B cell (primary cell): ENCODE measurements around the gene CBLB. TPM values are rescaled to one million over a fixed set of nuclear protein-coding genes. Genes with fewer than 3 reads are reported as not detected.
A peak's percentile ranks its signal among the peaks of the same experiment; 100 is the strongest.

Experiments
- ATAC-seq: fragments of 200-7000 bp; cut with Tn5 transposase; one replicate; pipeline ENCODE4 v1.10.0; 2021; ENCODE audit warnings: low read depth, mild to moderate bottlenecking, moderate number of reproducible peaks, moderate library complexity
- CTCF ChIA-PET: fragments of 350-600 bp; sonication (Branson Sonifier 250); formaldehyde crosslinking; loops from one replicate; lab custom pipeline; 2021; ENCODE audit warnings: antibody characterized with exemption, inconsistent platforms; lab: Charles Lee
- POLR2A ChIA-PET: fragments of 350-600 bp; sonication (Branson Sonifier 250); formaldehyde crosslinking; loops from one replicate; lab custom pipeline; 2021; ENCODE audit warnings: antibody characterized with exemption; lab: Charles Lee
- DNase-seq: peaks from one replicate; pipeline ENCODE4 v3.0.0; 2013
- H2AFZ ChIP-seq: 2 replicates; pipeline ENCODE4 v1.6.1; 2012; ENCODE audit warnings: mild to moderate bottlenecking, low read depth, low read length; ENCODE audit not compliant: insufficient read depth, poor library complexity, severe bottlenecking
- H3K27ac ChIP-seq, 2 donors: 1 replicate in 1 of 2; 2 replicates in 1 of 2; pipeline ENCODE4 v1.5.1; 2012 to 2013; ENCODE audit warnings: low read length in 2 of 2, mild to moderate bottlenecking in 2 of 2, moderate library complexity in 1 of 2
- H3K27me3 ChIP-seq, 4 experiments: fragments of 200-600 bp in 1 of 4; sonication (generic) in 1 of 4; replicated peaks in 1 of 4; 1 replicate in 2 of 4; 2 replicates in 2 of 4; pipeline versions ENCODE4 v1.6.1 to v1.7.0; 2013 to 2016; ENCODE audit warnings: low read length in 3 of 4, mild to moderate bottlenecking in 2 of 4, mixed read lengths in 1 of 4, moderate library complexity in 1 of 4; ENCODE audit not compliant: insufficient read depth in 4 of 4, control insufficient read depth in 3 of 4; ENCODE audit errors: control extremely low read depth in 1 of 4
- H3K36me3 ChIP-seq, 2 experiments: replicated peaks in 1 of 2; 1 replicate in 1 of 2; 2 replicates in 1 of 2; pipeline versions ENCODE4 v1.6.1 to v1.7.1; 2013; ENCODE audit warnings: low read length in 1 of 2; ENCODE audit not compliant: insufficient read depth in 2 of 2, control insufficient read depth in 1 of 2; ENCODE audit errors: control extremely low read depth in 1 of 2, extremely low read depth in 1 of 2
- H3K4me1 ChIP-seq, 2 donors: fragments of 200-600 bp in 1 of 2; sonication (generic) in 1 of 2; 1 replicate in 1 of 2; 2 replicates in 1 of 2; pipeline versions ENCODE4 v1.5.1 to v1.6.1; 2013 to 2017; ENCODE audit warnings: low read length in 2 of 2; ENCODE audit not compliant: control insufficient read depth in 2 of 2, insufficient read depth in 2 of 2
- H3K4me2 ChIP-seq: replicated peaks from 2 replicates; pipeline ENCODE3; 2012; ENCODE audit warnings: mild to moderate bottlenecking, low read depth, low read length; ENCODE audit not compliant: poor library complexity, severe bottlenecking
- H3K4me3 ChIP-seq, 5 experiments: fragments of 200-600 bp in 1 of 5; sonication (generic) in 1 of 5; 1 replicate in 3 of 5; 2 replicates in 2 of 5; pipeline versions ENCODE4 v1.5.1 to v1.7.0; 2011 to 2016; ENCODE audit warnings: low read length in 4 of 5, mild to moderate bottlenecking in 4 of 5, low read depth in 2 of 5, control low read depth in 1 of 5, moderate library complexity in 1 of 5; ENCODE audit not compliant: insufficient read depth in 1 of 5; ENCODE audit errors: control extremely low read depth in 1 of 5, extremely low read depth in 1 of 5
- H3K79me2 ChIP-seq: fragments of 200-600 bp; sonication (generic); one replicate; pipeline ENCODE4 v1.6.0; 2016; ENCODE audit warnings: low read length; ENCODE audit not compliant: control insufficient read depth, insufficient read depth
- H3K9ac ChIP-seq: fragments of 200-600 bp; sonication (generic); 2 replicates; pipeline ENCODE4 v1.6.1; 2017; ENCODE audit warnings: mild to moderate bottlenecking, low read length, moderate library complexity
- H3K9me3 ChIP-seq, 3 donors: one replicate each; pipeline versions ENCODE4 v1.6.1 to v1.7.1; 2013; ENCODE audit warnings: low read length in 2 of 3; ENCODE audit not compliant: control insufficient read depth in 2 of 3, insufficient read depth in 1 of 3; ENCODE audit errors: control extremely low read depth in 1 of 3
- H4K20me1 ChIP-seq: 2 replicates; pipeline ENCODE4 v1.6.0; 2012; ENCODE audit warnings: mild to moderate bottlenecking, low read length; ENCODE audit not compliant: insufficient read depth, control insufficient read depth, poor library complexity, severe bottlenecking
- H3K27ac Mint-ChIP-seq: one replicate; pipeline ENCODE4 v1.8.0; 2021; ENCODE audit warnings: mixed read lengths
- H3K27me3 Mint-ChIP-seq: one replicate; pipeline ENCODE4 v1.8.0; 2021; ENCODE audit warnings: mixed read lengths
- H3K4me1 Mint-ChIP-seq: one replicate; pipeline ENCODE4 v1.8.0; 2021; ENCODE audit warnings: mixed read lengths
- H3K4me3 Mint-ChIP-seq: one replicate; pipeline ENCODE4 v1.8.0; 2021; ENCODE audit warnings: mixed read lengths
- H3K9me3 Mint-ChIP-seq: one replicate; pipeline ENCODE4 v1.8.0; 2022; ENCODE audit warnings: mixed read lengths; ENCODE audit not compliant: insufficient read depth
- EZH2 ChIP-seq: IDR thresholded peaks from 2 replicates; pipeline ENCODE4 v1.6.1; 2012; ENCODE audit warnings: borderline replicate concordance, low read depth, mild to moderate bottlenecking, moderate library complexity, low read length; ENCODE audit not compliant: insufficient read depth, poor library complexity, severe bottlenecking
- WGBS: methylation state at CpG from one replicate; pipeline ENCODE4 v1.1.5; 2013; ENCODE audit warnings: missing lambda C conversion rate; ENCODE audit not compliant: insufficient coverage; 5-methylcytosine and 5-hydroxymethylcytosine counted together
- intact Hi-C: fragments of 100-400 bp; cut with micrococcal nuclease; formaldehyde crosslinking; loops from one replicate; pipeline ENCODE4 v1.10.0; 2022
- polyA plus RNA-seq: library from polyadenylated mRNA; depleted of rRNA; stranded (reverse); fragments of >200 nt; gene quantifications from 2 replicates; pipeline ENCODE4 v1.2.3, GENCODE V29; 2012
- total RNA-seq, 2 donors: library from RNA; stranded (reverse); fragments of 120-200 nt in 1 of 2; gene quantifications; 1 replicate in 1 of 2; 2 replicates in 1 of 2; pipeline versions ENCODE4 v1.2.3 to v1.2.4, GENCODE V29; 2013 to 2022
- TF ChIP-seq, protein P1 (sequence below): fragments of 200-600 bp; IDR thresholded peaks from one replicate; pipeline ENCODE4 v1.8.0; 2022; ENCODE audit warnings: antibody characterized with exemption, mild to moderate bottlenecking

The CBLB gene
- total and polyA plus RNA-seq, 2 donors (not counting 1 experiment from before 2014, with no cell fraction given) = 19.0 to 135 TPM

DNA sequence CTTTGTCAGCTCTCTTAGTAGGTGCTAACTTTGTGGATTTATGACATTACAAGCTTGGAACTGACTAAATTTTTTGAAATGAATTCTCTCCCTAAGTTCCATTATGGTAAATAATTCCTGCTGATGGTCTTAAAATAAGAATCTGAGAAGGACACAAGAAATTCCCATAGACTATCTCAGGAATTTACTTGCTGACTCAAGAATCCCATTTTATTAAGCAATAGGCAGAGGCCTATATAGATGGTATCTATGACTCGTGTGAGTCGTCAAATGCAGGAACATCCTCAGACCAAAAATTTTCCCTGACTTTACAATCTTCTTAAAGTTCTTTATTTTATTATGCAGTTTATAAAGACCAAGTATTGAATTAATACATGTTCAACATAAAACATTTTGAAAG lies 30.7 kb upstream of the CBLB start:
- Histone ChIP-seq H3K4me1 (no peaks in the 10 kb centered on the region), H3K27me3 (no peaks in the 10 kb centered on the region), H3K9ac (no peak overlapping the region), H3K36me3 (no peaks in the 10 kb centered on the region), H2AFZ (no peak overlapping the region), H3K27ac (no peak overlapping the region), H3K79me2 (no peaks in the 10 kb centered on the region), H4K20me1 (no peaks in the 10 kb centered on the region), H3K4me3 (no peak overlapping the region), H3K4me2 (no peak overlapping the region), H3K9me3 (no peaks in the 10 kb centered on the region)
- peaks cover 2% of the 10 kb centered on the region for H3K4me1 Mint-ChIP-seq
- H3K9me3 Mint-ChIP-seq = no peaks in the 10 kb centered on the region
- H3K4me3 Mint-ChIP-seq = no peak overlapping the region
- no peak for TF ChIP-seq EZH2
- TF ChIP-seq, protein P1, sequence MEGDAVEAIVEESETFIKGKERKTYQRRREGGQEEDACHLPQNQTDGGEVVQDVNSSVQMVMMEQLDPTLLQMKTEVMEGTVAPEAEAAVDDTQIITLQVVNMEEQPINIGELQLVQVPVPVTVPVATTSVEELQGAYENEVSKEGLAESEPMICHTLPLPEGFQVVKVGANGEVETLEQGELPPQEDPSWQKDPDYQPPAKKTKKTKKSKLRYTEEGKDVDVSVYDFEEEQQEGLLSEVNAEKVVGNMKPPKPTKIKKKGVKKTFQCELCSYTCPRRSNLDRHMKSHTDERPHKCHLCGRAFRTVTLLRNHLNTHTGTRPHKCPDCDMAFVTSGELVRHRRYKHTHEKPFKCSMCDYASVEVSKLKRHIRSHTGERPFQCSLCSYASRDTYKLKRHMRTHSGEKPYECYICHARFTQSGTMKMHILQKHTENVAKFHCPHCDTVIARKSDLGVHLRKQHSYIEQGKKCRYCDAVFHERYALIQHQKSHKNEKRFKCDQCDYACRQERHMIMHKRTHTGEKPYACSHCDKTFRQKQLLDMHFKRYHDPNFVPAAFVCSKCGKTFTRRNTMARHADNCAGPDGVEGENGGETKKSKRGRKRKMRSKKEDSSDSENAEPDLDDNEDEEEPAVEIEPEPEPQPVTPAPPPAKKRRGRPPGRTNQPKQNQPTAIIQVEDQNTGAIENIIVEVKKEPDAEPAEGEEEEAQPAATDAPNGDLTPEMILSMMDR = no peak
- ChIA-PET POLR2A (no interaction called here), CTCF (no interaction called here)
- no peak overlapping the region for H3K27ac Mint-ChIP-seq
- WGBS = no CpG with 5 or more reads among the region's 2 CpGs
- intact Hi-C loops = no loop called here
- H3K27me3 Mint-ChIP-seq = no peaks in the 10 kb centered on the region
- ATAC-seq = no peak
- DNase-seq = no peak

DNA sequence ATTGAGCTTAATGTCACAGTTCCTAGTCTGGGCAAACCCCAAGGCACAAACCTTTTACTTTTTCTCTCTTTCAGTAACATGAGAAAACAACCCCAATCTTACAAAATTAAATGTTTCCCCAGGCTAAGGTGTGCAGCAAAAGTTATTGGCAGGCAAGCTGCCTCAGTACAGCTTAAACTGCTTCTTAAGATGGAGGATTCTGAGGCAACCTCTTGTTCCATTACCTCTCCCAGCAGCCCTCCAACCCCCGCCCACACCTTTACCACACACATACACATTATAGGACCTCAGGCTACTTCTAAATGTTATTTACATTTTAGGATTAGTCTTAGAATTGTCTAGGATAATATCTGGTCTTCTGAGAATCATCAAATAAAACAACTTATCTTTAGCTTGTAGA lies 22.3 kb upstream of the CBLB start:
- intact Hi-C loops = no loop called here
- H3K27ac Mint-ChIP-seq = no peak overlapping the region
- Histone ChIP-seq H3K9me3 (no peaks in the 10 kb centered on the region), H3K79me2 (no peaks in the 10 kb centered on the region), H3K4me1 (no peaks in the 10 kb centered on the region), H2AFZ (peak overlapping the region; percentile 26), H4K20me1 (no peaks in the 10 kb centered on the region), H3K4me2 (no peak overlapping the region), H3K36me3 (no peaks in the 10 kb centered on the region), H3K27ac (no peak overlapping the region), H3K27me3 (no peaks in the 10 kb centered on the region), H3K4me3 (no peak overlapping the region), H3K9ac (no peak overlapping the region)
- H3K4me3 Mint-ChIP-seq = no peak overlapping the region
- no peak for TF ChIP-seq EZH2
- TF ChIP-seq, protein P1 = no peak
- ChIA-PET POLR2A (no interaction called here), CTCF (interaction anchor here (1.2 kb wide), 1 partner anchor 14 kb away, joined by 3 read pairs; no protein-coding TSS in a partner anchor)
- WGBS = no CpG with 5 or more reads among the region's 1 CpG
- DNase-seq (no peak), ATAC-seq (no peak)
- no peaks in the 10 kb centered on the region for H3K4me1 Mint-ChIP-seq
- H3K9me3 Mint-ChIP-seq = no peaks in the 10 kb centered on the region
- H3K27me3 Mint-ChIP-seq = no peaks in the 10 kb centered on the region
